T-helper 22 cell (primary cell): ENCODE results near the gene FTO.

ENCODE experiments used
- DNase-seq: peaks from one replicate; pipeline ENCODE4 v3.0.0-alpha.2; 2020; ENCODE audit warnings: low read depth

The FTO gene

DNA sequence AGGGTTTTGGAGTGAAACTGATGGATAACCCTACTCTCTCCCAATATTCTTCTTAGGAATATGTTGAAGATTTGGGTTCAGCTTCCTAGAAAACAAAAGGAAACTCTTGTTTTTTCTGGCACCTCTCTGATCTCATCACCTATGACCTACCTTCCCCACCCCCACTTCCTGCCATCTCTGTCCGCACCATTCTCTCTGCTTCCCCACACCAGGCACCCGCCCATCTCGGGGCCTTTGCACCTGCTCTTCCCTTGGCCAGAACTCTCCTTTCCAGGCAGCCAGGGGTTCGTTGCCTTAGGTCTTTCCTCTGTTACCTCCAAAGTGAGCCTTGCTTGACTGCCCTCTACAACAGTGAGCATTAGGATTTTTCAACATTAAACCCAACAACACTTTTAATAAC lies 423.0 kb downstream of the FTO start:
- DNase-seq: no peak

- DNase-seq: no peak
Observed at GRCh38 chr16:54128629-54129234, 424.8 kb downstream of the FTO start.

GRCh38 chr16:54129810-54130209 lies 425.9 kb downstream of the FTO start:
- DNase-seq: no peak

DNA sequence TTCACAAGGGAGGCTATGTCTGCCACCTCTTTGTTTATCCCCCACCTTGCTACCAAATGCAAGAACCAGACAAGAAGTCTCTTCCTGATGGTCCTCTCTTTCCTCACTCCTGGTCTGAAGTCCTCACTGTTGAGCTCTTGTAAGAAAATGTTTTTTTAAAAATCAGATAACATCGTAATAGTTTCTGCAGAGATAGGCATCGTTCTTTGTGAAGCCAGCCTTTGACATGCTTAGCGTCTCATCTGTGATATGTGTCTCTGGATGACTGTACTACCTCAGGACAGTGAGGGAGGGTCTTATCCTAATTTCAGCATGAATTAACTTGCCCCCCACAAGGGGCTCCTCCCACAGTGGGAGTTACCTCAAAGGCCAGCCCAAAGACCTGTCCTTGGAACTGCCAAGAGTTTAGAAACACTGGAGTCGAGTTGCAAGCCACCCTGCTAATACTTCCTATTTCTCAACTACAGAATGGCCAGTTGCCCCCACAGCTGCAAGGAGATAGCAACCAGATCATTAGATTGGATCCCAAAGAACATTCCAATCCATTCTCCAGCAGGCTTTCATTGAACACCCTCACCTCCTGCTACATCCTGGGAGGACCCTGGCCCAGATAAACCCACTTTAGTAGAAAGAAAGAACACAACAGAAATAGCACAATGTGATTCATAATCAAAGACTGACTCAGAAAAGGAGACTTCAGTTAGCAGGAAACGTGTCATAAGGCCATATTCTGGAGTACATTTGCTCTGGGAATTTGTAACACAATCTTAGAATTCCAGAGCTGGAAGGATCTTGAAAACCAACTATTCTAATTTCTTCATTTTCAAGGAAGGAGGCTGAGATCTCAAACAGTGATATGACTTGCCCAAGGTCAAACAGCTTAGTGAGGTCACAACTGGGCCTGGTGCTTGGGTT lies 431.7 kb downstream of the FTO start:
- DNase-seq: no peak

DNA sequence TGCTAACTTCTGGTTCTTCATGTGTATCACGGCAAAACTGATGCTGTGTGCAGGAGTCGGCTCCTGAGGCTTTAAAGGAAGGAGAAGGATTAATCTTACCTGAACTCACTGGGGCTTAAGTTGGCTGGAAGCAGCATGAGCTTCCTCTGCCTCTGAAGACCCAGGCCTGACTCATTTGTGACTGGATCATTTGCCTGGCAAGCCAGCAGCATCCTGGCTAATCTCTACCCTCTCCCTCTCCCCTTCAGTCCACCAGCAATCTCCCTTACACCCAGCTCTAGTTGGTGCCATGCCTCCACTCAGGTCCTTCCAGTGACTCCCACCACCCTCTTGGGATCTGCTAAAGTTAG lies 432.3 kb downstream of the FTO start:
- DNase-seq: no peak

DNA sequence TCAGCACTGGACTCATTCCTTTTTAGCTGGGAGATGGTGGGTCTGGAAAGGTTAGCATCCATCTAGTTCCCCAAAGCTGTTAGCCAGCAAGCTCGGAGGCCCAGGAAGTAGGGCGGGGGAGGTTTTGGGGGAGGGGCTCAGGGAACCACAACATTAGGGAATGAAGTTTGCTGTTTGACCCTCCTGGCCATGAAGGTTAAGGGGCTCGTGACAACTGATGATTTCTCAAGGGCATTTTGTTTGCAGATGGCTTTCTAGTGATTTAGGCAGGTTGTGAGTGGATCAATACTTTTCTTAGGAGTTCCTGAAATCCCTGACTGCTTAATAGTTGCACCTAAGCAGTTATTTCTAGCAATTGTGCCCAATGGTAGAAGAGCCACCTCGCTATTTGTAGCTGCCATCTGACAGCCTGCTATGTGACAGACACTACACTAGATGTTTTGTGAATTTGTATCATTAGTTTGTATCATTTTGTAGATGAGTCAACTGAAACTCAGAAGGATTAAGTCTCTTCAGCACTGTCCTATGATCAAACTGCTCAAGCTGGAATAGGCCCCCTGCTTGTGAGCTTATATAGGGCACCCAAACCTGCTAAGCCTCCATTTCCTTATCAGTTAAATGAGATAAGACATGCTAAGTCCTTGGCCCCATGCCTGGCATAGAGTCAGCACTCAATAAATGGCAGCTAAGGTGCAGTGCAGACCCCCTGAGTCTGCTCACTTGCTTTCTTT lies 436.3 kb downstream of the FTO start:
- no peak for DNase-seq

- no peak for DNase-seq
Observed at GRCh38 chr16:54140788-54141136, 436.8 kb downstream of the FTO start.

- DNase-seq: no peak
Observed at GRCh38 chr16:54142787-54143186, 438.8 kb downstream of the FTO start.

DNA sequence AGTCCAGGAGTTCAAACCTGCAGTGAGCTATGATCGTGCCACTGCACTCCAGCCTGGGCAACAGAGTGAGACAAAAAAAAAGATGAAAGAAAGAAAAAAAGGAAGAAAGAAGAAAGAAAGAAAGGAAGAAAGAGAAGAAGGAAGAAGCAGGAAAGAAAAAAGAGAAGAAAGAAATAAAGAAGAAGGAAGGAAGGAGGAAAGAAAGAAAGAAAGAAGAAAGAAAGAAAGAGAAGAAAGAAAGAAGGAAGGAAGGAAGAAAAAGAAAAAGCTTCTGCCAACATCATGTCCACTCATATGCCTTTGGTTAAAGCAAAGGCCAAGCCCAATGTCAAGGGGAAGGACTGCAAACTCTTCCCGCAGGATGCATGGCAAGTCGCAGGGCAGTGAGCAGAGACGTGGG lies 439.5 kb downstream of the FTO start:
- no peak for DNase-seq

DNA sequence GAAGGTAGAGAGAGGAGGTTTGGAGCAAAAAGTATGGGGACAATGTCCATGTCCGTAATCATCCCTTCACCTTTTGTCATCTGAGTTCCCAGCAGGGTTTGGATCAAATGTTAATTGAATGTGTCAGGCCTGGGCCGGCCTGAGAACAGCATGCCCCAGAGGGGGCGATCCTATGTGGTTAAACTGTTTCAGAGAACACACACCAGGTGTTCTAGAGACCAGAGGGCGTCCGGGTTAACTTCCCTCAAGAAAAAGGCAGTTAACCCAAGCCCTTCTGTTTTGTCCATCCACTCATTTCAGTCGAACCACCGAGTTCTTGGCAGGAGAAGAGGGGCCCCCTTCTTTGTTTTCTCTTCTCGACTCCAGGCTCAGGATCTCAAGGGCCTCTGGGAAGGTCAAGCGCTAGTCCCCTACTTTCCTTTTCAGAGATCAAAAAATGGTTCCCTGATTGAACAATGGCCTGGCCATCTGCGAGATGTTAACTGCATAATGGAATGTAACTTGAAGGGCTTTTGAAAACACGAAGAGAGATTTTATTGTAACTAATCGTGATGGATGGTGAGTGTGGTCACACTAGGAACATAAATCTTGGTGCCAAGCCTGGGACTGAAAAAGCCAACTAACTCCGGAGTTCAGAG lies 440.1 kb downstream of the FTO start:
- DNase-seq: no peak

DNA sequence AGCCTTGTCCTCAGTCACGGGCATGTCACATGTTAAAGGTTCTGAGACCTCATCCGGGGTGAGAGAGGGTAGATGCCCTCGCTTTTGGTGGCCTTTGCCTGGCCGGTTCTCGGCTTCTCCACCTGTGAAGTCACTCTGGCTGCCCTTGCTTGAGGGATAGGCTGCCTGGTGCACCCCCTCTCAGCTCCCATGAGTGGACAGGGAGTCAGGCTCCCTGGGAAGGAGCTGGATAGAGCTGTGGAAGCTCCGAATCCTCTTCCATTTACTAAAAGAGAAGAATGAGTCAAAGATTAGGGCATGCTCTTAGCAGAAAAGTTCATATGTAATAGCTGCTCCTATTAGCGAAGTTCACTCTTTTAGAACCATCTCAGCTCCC lies 440.6 kb downstream of the FTO start:
- no peak for DNase-seq

DNA sequence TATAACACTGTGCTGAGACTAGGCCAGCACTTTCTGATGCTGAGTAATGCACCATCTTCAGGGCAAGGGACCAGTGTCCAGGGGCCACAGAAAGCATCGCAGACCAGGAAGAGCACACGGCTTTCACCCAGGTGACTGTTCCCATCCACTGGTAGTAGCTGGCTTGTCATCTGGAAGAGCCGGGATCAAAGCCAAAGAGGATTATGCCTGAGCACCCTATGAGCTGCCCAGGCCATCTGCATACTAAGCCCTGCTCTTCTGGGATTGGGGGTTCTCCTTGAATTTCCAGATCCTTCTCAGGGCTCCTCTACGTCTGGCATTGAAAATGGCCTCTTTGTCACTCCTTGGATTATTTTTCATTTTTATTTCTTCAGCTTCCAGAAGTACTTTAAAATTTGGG lies 441.9 kb downstream of the FTO start:
- no peak for DNase-seq

- no peak for DNase-seq
Observed at GRCh38 chr16:54148974-54149373, 445.0 kb downstream of the FTO start.

- no peak for DNase-seq
Observed at GRCh38 chr16:54150861-54151260, 446.9 kb downstream of the FTO start.

GRCh38 chr16:54152362-54153239 lies 448.6 kb downstream of the FTO start:
- DNase-seq: no peak

- DNase-seq: no peak
Observed at GRCh38 chr16:54153240-54153934, 449.4 kb downstream of the FTO start.

GRCh38 chr16:54156349-54156748 lies 452.4 kb downstream of the FTO start:
- DNase-seq: no peak

- no peak for DNase-seq
Observed at GRCh38 chr16:54158986-54159385, 455.0 kb downstream of the FTO start.

- DNase-seq: no peak
Observed at GRCh38 chr16:54159490-54160080, 455.6 kb downstream of the FTO start.

GRCh38 chr16:54160252-54160860 lies 456.4 kb downstream of the FTO start:
- no peak for DNase-seq
